K562 (cell line): ENCODE results near the gene CAST. TPM values are rescaled to one million over a fixed set of nuclear protein-coding genes. Genes with fewer than 3 reads are reported as not detected.

ENCODE experiments used
- ATAC-seq: fragments of 200-7000 bp; cut with Tn5 transposase; 3 replicates; pipeline ENCODE4 v1.9.1; 2020; ENCODE audit warnings: moderate library complexity
- BruUV-seq: library from RNA; stranded (reverse); fragments of 400-500 nt; replicated peaks from 2 replicates; lab custom pipeline; 2021; lab: Mats Ljungman, UMichigan
- CTCF ChIA-PET: fragments of 300-600 bp; formaldehyde crosslinking; extraction: SDS; loops from one replicate; lab custom pipeline; 2021; ENCODE audit warnings: low intra/inter-chr PET ratio; lab: Yijun Ruan, JAX
- POLR2A ChIA-PET: fragments of 300-600, 350-650 bp; sonication (Branson Sonifier 250); formaldehyde crosslinking; extraction: SDS; loops from one replicate; lab custom pipeline; 2021; ENCODE audit warnings: antibody characterized with exemption, inconsistent platforms; lab: Yijun Ruan, JAX
- DNase-seq, 4 experiments: peaks; one replicate each; pipeline versions ENCODE4 v3.0.0 to v3.0.0-alpha.2; 2011 to 2018; ENCODE audit warnings: low spot score in 3 of 4, mixed read lengths in 3 of 4; ENCODE audit errors: extremely low read depth in 1 of 4
- FAIRE-seq: peaks from 2 replicates; lab custom pipeline; 2011; peaks lifted over from hg19 to GRCh38; lab: Jason Lieb, UNC
- H2AFZ ChIP-seq: 2 replicates; pipeline ENCODE4 v1.6.0; 2011; ENCODE audit warnings: low read depth, low read length, control low read depth, inconsistent platforms
- H3K27ac ChIP-seq: fragments of 200-600 bp; 3 replicates; pipeline ENCODE4 v1.8.0; 2011; ENCODE audit warnings: low read depth, mild to moderate bottlenecking, control low read depth, inconsistent platforms, low read length, moderate library complexity, mixed read lengths; ENCODE audit errors: extremely low read depth
- H3K27me3 ChIP-seq, 2 experiments: fragments of 300-600 bp in 1 of 2; 2 replicates in 1 of 2; 3 replicates in 1 of 2; pipeline versions ENCODE4 v1.6.0 to v1.8.0; 2011; ENCODE audit warnings: inconsistent platforms in 2 of 2, low read length in 2 of 2, mild to moderate bottlenecking in 1 of 2, mixed read lengths in 1 of 2, moderate library complexity in 1 of 2; ENCODE audit not compliant: control insufficient read depth in 2 of 2, insufficient read depth in 2 of 2
- H3K36me3 ChIP-seq: fragments of 300-600 bp; 3 replicates; pipeline ENCODE4 v1.8.0; 2011; ENCODE audit warnings: mild to moderate bottlenecking, low read length, inconsistent platforms; ENCODE audit not compliant: control insufficient read depth, insufficient read depth
- H3K4me1 ChIP-seq, 2 experiments: fragments of 200-600 bp in 1 of 2; replicated peaks in 1 of 2; 2 replicates in 1 of 2; 3 replicates in 1 of 2; pipeline versions ENCODE4 v1.5.1 to v1.8.0; 2011; ENCODE audit warnings: inconsistent platforms in 2 of 2, low read length in 2 of 2, mild to moderate bottlenecking in 1 of 2, mixed read lengths in 1 of 2, moderate library complexity in 1 of 2; ENCODE audit not compliant: control insufficient read depth in 2 of 2, insufficient read depth in 2 of 2
- H3K4me2 ChIP-seq: 2 replicates; pipeline ENCODE4 v1.6.1; 2011; ENCODE audit warnings: low read length, control low read depth, inconsistent platforms, mixed read lengths; ENCODE audit not compliant: insufficient read depth
- H3K4me3 ChIP-seq: fragments of 200-600 bp; sonication (generic), shearing (Covaris generic); 2 replicates; pipeline ENCODE4 v1.5.1; 2016; ENCODE audit warnings: control low read depth, inconsistent platforms
- H3K79me2 ChIP-seq: fragments of 200-600 bp; 3 replicates; pipeline ENCODE4 v1.8.0; 2011; ENCODE audit warnings: low read length, inconsistent platforms; ENCODE audit not compliant: control insufficient read depth, insufficient read depth
- H3K9ac ChIP-seq, 2 experiments: 2 replicates each; pipeline versions ENCODE4 v1.6.0 to v1.6.1; 2011; ENCODE audit warnings: low read depth in 2 of 2, low read length in 2 of 2, control low read depth in 1 of 2, inconsistent platforms in 1 of 2, mild to moderate bottlenecking in 1 of 2, mixed read lengths in 1 of 2; ENCODE audit not compliant: insufficient read depth in 1 of 2
- H3K9me1 ChIP-seq: one replicate; pipeline ENCODE4 v1.6.0; 2011; ENCODE audit warnings: inconsistent platforms, mild to moderate bottlenecking, low read length, moderate library complexity; ENCODE audit not compliant: control insufficient read depth, insufficient read depth
- H3K9me3 ChIP-seq: replicated peaks from 2 replicates; pipeline ENCODE4 v1.5.1; 2011; ENCODE audit warnings: low read depth, low read length, inconsistent platforms; ENCODE audit not compliant: control insufficient read depth, insufficient read depth
- H4K20me1 ChIP-seq: replicated peaks from 2 replicates; pipeline ENCODE4 v1.6.1; 2011; ENCODE audit warnings: low read length, inconsistent platforms, mixed read lengths; ENCODE audit not compliant: control insufficient read depth, insufficient read depth
- ATF7 ChIP-seq: fragments of 450-650 bp; IDR thresholded peaks from 2 replicates; pipeline ENCODE4 v1.7.1; 2014; ENCODE audit warnings: mild to moderate bottlenecking, moderate library complexity
- CBX8 ChIP-seq: fragments of 200-600 bp; sonication (generic); IDR thresholded peaks from 2 replicates; pipeline ENCODE4 v1.6.1; 2012; ENCODE audit warnings: borderline replicate concordance, mixed run types, low read depth, mild to moderate bottlenecking, moderate library complexity, mixed read lengths, low read length, control low read depth, inconsistent platforms; ENCODE audit not compliant: poor library complexity, severe bottlenecking; ENCODE audit errors: extremely low read depth
- CREB1 ChIP-seq, 2 experiments: sonication (generic) in 1 of 2; formaldehyde crosslinking in 1 of 2; IDR thresholded peaks; 2 replicates each; pipeline versions ENCODE4 v1.6.1 to v1.8.0; 2012 to 2022; ENCODE audit warnings: inconsistent platforms in 1 of 2, mild to moderate bottlenecking in 1 of 2, missing genetic modification reagents in 1 of 2, moderate library complexity in 1 of 2
- ELF2 ChIP-seq: fragments of 250-450 bp; sonication (Bioruptor Pico); IDR thresholded peaks from 2 replicates; pipeline ENCODE4 v1.5.0; 2021; ENCODE audit warnings: mild to moderate bottlenecking
- MEF2D ChIP-seq: conservative IDR thresholded peaks from 2 replicates; pipeline ENCODE4 v1.6.1; 2016; ENCODE audit warnings: low read depth, missing genetic modification characterization, missing compliant biosample characterization
- SMAD1 ChIP-seq: fragments of 150-350 bp; IDR thresholded peaks from 2 replicates; pipeline ENCODE4 v1.6.1; 2014; ENCODE audit warnings: low read length, low read depth; ENCODE audit not compliant: partially characterized antibody
- STAT5B ChIP-seq: fragments of 250-450 bp; sonication (Bioruptor Pico); IDR thresholded peaks from 2 replicates; pipeline ENCODE4 v1.8.0; 2021; ENCODE audit warnings: mild to moderate bottlenecking, inconsistent platforms
- ZSCAN32 ChIP-seq: fragments of 450-650 bp; formaldehyde crosslinking; IDR thresholded peaks from 2 replicates; pipeline ENCODE4 v1.4.0; 2020; ENCODE audit warnings: mild to moderate bottlenecking, moderate library complexity
- WGBS: fragments of 100-300 bp; shearing (Covaris generic); methylation state at CpG from one replicate; pipeline ENCODE4 v1.1.6; 2016; ENCODE audit warnings: low coverage, mixed read lengths; ENCODE audit not compliant: insufficient coverage; ENCODE audit errors: missing lambda C conversion rate; 5-methylcytosine and 5-hydroxymethylcytosine counted together
- in situ Hi-C: fragments of 300-500 bp; cut with MboI; formaldehyde crosslinking; loops from 4 replicates; pipeline ENCODE4 v1.15.0; 2018; ENCODE audit warnings: inconsistent platforms, mixed read lengths
- intact Hi-C: fragments of 100-400 bp; cut with micrococcal nuclease; formaldehyde crosslinking; loops from 2 replicates; pipeline ENCODE4 v1.14.2; 2022
- polyA plus RNA-seq, 8 experiments: library from polyadenylated mRNA; depleted of rRNA in 4 of 8; stranded (reverse) in 5 of 8; unstranded in 3 of 8; fragments of >200 nt; fragmentation: Nextera tagmentation in 2 of 8; fragmentation: Illumina TruSeq in 1 of 8; extraction: Ambion mirVana in 2 of 8; extraction: Trizol in 1 of 8; gene quantifications; 2 replicates each; pipeline versions ENCODE4 v1.2.1 to v1.2.3, GENCODE V29; 2011 to 2014; ENCODE audit warnings: inconsistent platforms in 1 of 8, missing spikeins in 1 of 8
- total RNA-seq, 7 experiments: library from RNA; depleted of rRNA in 6 of 7; stranded (reverse); fragments of >200 nt in 6 of 7; fragmentation: Illumina TruSeq in 2 of 7; extraction: Trizol in 2 of 7; gene quantifications; 2 replicates each; pipeline versions ENCODE4 v1.2.1 to v1.2.3, GENCODE V29; 2011 to 2021; ENCODE audit warnings: low replicate concordance in 1 of 7
- TF ChIP-seq, protein P1 (sequence below): fragments of 450-650 bp; formaldehyde crosslinking; IDR thresholded peaks from 2 replicates; pipeline ENCODE4 v1.4.0; 2022; ENCODE audit warnings: missing genetic modification characterization

Gene CAST
- total and polyA plus RNA-seq, 9 of the 15 experiments (the other 6 are each of a cell fraction or from before 2014, with no cell fraction given): 55.5 to 136 (median 86.1) TPM

DNA sequence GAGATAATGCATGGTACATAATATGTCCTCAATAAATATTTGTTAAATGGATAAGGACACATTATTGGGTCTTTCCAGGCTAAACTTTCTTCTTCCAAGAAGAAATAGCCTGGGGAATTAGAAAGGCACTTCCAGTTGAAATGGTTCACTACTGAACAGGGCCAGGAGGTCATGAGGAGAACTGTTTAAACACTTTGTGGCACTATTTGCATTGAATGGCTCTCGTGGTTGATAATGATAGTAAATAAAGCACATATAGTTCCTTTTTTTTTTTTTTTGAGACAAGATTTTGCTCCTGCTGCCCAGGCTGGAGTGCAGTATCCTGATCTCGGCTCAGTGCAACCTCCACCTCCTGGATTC, 19.9 kb upstream of the CAST start:
- Histone ChIP-seq H3K4me3 (no peak overlapping the region), H3K9me1 (no peaks in the 10 kb centered on the region), H3K27ac (no peak overlapping the region), H3K4me1 (no peaks in the 10 kb centered on the region; a peak in 1 of 5 replicates), H3K36me3 (no peaks in the 10 kb centered on the region), H3K9ac (no peak overlapping the region), H3K79me2 (no peaks in the 10 kb centered on the region), H2AFZ (no peak overlapping the region), H4K20me1 (no peaks in the 10 kb centered on the region), H3K4me2 (no peak overlapping the region), H3K9me3 (no peaks in the 10 kb centered on the region), H3K27me3 (peaks cover 6% of the 10 kb centered on the region in 2 experiments; a peak in 2 of 5 replicates)
- TF ChIP-seq ZSCAN32 (CRISPR knock-in tag) (no peak), SMAD1 (no peak), CREB1 (IDR thresholded peaks at IDR 0.05) (no peak), CREB1 (CRISPR knock-in tag; IDR thresholded peaks at IDR 0.05) (no peak), MEF2D (tag) (no peak), STAT5B (no peak), CBX8 (no peak), ATF7 (no peak), ELF2 (CRISPR knock-in tag) (no peak)
- TF ChIP-seq, protein P1, sequence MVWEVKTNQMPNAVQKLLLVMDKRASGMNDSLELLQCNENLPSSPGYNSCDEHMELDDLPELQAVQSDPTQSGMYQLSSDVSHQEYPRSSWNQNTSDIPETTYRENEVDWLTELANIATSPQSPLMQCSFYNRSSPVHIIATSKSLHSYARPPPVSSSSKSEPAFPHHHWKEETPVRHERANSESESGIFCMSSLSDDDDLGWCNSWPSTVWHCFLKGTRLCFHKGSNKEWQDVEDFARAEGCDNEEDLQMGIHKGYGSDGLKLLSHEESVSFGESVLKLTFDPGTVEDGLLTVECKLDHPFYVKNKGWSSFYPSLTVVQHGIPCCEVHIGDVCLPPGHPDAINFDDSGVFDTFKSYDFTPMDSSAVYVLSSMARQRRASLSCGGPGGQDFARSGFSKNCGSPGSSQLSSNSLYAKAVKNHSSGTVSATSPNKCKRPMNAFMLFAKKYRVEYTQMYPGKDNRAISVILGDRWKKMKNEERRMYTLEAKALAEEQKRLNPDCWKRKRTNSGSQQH (CRISPR knock-in tag): no peak
- in situ Hi-C loops: no loop called here
- POLR2A ChIA-PET: no interaction called here
- CTCF ChIA-PET: no interaction called here
- no peak for DNase-seq
- ATAC-seq: no peak
- intact Hi-C loops: no loop called here
- no TSS peak for BruUV-seq
- FAIRE-seq: no peak
- WGBS: 0% methylated on average over 2 of the region's 2 CpGs
